ENCODE measurements around the gene WDR62. TPM values are rescaled to one million over a fixed set of nuclear protein-coding genes. Genes with fewer than 3 reads are reported as not detected.
A peak's percentile ranks its signal among the peaks of the same experiment; 100 is the strongest.
"Not testable (repeated sequence)": the region's sequence is repeated elsewhere in the genome, so short reads cannot be mapped to it uniquely, and the experiment has no call there.

Gene WDR62
- total RNA-seq, 1 donor from 2014 or later: 0.70 TPM

DNA sequence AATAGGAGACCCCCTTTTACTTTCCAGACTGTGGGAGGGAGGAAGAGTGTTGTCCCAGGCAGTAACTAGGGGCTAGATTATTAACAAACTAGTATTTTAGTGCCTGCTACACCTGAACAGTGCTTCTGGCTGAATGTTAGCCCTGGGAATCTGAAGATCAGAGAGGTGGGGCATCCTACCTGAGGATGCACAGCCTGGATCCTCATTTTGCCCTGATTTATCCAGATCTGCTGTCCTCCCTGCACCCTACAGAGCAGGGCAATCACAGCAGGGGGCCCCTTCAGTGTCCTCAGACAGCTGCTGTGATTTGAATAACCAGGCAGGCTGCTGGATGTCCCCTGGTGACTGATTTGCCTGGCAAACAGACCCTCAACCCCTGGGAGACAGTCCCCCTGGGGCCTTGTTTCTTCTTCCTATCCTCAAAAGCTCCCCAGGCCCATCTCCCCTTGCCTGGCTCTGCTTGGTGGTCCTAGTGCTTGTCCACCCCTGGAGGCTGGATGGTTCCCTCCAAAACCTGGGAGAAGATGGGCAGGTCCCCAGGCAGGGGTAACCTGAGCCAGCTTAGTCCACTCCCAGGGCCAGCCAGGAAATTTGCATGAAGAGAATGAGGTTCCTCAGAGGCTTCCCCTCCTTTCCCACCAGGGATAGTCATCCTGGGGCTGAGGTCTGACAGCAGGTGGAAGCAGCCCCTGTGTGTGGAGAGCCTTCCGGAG is 55.9 kb downstream of the WDR62 start, which contains the start of gene OVOL3:
Gene OVOL3, plus strand, starts transcription at position 657 of the 713 bp plus-strand sequence. CDS start 60 bp downstream, outside the sequence.
- no peak for DNase-seq (ENCODE audit: low read depth)

DNA sequence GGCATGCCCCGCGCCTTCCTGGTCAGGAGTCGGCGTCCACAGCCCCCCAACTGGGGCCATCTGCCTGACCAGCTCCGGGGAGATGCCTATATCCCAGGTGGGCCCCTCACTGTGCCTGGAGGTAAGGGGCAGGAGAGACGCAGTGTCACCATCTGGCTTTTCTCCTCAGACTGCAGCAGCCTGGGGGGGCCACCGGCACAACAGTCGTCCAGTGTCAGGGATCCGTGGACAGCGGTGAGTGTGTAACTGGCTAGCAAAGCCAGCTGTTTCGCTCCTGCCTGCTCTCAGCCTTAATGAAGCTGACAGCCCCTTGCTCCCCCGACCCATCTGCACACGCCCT is 56.5 kb downstream of the WDR62 start:
- DNase-seq (ENCODE audit: low read depth): no peak

DNA sequence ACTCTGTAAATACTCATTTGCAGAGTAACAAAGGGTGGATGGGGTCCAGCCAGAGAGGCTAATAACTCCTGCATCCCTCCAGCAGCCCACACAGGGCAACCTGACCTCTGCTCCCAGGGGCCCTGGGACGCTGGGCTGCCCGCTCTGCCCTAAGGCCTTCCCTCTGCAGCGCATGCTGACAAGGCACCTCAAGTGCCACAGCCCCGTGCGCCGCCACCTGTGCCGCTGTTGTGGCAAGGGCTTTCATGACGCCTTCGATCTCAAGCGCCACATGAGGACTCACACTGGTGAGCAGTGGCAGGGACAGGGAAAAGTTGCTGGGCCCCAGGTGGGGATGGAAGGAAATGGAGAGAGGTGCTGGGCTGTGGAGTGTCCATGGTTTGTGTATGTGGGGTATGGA is 58.0 kb downstream of the WDR62 start:
- DNase-seq (ENCODE audit: low read depth): no peak

DNA sequence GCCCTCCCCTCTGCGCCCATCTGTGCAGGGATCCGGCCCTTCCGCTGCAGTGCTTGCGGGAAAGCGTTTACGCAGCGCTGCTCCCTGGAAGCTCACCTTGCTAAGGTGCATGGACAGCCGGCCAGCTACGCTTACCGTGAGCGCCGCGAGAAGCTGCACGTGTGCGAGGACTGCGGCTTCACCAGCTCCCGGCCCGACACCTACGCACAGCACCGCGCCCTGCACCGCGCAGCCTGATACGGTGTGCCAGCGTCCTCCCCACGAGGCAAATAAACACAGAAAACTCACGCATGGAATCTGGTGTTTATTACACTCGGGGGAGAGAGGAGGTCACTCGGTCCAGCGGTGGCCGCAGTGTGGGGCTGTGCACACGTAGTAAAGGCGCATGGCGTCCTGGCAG is 58.7 kb downstream of the WDR62 start:
- no peak for DNase-seq (ENCODE audit: low read depth)

DNA sequence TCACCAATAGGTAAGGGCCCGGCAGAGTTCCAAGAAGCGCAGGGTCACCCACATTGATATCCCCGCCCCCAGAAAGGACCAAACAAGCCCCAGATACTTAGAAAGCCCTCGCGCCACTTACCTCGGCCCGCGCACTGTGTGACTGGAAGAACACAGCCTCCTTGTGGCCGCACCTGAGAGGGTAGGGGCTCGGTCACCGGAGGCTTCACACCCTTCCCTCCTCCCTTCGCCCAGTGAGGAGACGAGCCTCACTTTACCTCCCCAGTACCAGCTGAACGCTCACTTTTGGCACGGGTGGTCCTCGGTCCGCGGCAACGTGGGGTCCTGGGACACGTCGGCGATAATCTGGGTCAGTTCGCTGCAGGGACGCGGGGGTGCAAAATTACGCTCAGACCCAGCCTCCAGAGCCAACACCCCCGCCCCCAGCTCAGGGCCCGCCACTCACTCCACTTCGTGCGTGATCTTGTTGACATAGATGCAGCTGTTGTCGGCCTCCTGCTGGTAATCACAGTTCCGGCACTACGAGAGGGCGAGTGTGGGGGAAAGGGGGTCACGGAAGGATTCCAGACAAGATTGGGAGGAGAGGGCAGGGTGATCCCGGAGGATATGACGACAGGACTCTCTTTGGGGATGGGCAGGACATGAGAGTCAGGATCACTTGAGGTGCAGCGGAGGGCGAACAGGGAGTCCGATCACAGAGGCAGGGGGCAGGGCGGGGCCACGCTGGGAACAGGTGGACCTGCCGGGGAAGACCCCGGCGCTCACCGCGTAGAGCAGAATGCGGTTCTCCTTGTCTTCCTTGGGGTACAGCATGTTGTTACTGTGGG is 59.4 kb downstream of the WDR62 start:
- DNase-seq (ENCODE audit: low read depth): no peak

DNA sequence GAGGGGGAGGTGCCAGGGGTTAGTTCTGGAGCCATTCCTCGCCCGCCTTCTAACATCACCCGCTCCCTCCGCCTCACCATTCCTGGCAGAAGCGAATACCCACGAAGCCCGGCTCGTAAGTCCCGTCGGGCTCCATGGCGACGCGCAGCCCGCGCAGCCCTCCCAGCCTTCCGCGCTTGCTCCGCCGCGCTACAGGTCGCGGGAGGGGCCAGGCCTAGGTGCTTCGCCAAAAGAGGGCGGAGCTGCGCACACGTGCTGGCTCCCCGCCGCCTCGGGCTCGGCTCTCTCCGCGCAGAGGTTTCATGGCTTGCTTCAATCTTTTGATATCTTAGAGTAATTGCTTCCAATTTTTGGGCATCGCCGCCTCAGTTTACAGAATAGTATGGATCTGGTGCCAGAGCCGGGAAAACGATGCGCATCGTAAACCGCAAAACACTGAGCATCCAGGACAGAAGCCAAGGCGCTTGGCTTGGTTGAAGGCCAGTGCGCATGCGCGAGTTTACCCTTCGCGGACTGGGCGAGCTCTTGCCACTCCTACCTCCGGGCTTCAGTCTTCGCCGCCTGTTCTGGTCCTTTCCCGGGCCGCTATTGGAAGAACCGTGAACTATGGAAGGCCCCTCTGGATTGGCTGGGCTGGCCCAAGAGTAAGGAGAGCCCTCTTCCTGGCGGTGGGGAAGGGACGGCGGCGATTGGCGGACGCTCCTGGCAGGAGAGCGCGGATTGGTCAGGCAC is 60.2 kb downstream of the WDR62 start, which contains the start of gene POLR2I:
Gene POLR2I, minus strand, starts transcription at position 155 of the 732 bp plus-strand sequence. Its CDS starts 19 bp downstream, at position 136.
- DNase-seq (ENCODE audit: low read depth): peak; percentile 99

DNA sequence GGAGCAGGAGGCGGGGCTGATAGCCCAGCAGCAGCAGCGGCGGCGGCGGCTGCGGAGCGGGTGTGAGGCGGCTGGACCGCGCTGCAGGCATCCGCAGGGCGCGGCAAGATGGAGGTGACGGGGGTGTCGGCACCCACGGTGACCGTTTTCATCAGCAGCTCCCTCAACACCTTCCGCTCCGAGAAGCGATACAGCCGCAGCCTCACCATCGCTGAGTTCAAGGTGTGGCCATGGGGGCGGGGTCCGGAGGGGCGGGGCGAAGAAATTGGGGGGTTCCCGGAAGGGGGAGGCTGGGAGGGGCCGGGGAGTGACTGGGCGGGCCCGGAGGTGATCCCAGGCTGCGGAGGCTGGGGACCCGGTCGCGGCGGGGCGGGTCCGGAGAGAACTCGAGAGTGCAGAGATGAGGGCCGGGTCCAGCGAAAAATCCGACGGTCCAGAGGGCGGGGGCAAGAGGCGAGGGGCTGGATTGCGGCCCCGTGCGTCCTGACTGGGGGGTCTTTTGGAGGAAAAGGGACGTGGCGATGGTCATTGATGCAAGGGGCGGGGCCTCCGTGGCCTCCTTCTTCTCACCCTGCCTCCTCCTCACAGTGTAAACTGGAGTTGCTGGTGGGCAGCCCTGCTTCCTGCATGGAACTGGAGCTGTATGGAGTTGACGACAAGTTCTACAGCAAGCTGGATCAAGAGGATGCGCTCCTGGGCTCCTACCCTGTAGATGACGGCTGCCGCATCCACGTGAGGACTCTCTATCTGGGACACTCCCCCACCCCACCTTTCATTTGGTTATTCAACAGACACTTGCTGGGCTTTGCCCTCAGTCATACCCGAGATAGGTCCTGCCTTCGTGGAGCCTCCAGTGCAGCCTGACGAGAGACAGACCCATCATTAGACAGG is 61.0 kb downstream of the WDR62 start, which contains the start of gene TBCB:
Gene TBCB, plus strand, starts transcription at position 16 of the 891 bp plus-strand sequence. Its CDS starts 93 bp downstream, at position 109.
- DNase-seq (ENCODE audit: low read depth): no peak

DNA sequence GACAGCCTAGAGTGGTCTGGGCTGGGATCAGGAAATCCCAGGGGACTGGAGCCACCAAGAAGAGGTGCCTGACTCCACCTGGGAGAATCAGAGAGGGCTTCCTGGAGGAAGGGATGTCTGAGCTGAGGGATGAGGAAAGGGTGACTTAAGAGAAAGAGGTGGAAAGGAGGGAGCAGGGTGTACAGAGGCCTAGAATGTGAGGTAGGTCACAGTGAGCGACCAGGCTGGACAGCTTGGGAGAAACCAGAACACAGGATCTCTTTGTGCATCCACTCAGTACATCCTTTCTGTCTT is 61.6 kb downstream of the WDR62 start:
- no peak for DNase-seq (ENCODE audit: low read depth)

DNA sequence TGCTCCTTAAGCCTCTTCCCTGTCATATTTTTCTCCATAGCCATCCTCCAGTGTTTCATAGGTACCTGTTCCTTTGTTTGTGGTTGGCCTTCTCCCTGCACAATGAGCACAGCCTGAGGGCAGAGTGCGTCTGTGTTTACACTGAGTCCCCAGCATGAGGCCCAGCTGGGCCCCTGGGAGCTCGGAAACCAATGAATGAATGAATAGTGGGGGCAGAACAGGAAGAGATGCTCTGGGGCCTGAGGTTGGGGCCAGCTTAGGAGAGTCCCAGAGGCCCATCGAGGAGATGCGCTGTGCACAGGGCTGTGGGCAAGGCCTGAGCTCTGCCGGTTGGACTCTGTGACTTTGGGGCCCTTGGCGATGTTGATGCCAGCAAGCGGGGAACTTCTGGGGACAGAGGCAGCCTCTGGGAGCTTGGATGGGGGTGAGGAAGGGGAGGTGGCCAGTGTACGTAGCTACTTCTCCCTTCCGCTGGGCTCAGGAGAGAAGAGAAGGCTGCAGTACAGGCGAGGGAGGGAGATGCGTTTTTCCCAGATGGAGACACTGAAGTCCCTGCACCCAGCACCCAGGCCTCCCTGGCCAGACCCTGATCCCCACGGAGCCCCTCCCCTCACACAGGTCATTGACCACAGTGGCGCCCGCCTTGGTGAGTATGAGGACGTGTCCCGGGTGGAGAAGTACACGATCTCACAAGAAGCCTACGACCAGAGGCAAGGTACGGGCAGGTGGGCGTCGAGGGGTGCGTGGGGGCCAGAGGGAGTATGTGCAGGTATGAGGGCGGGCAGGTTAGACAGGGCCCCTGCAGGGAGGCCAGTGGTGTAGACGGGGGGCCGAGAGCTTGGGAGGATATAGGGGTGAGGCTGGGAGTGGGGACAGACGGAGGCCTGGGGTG is 65.6 kb downstream of the WDR62 start:
- DNase-seq (ENCODE audit: low read depth): no peak

DNA sequence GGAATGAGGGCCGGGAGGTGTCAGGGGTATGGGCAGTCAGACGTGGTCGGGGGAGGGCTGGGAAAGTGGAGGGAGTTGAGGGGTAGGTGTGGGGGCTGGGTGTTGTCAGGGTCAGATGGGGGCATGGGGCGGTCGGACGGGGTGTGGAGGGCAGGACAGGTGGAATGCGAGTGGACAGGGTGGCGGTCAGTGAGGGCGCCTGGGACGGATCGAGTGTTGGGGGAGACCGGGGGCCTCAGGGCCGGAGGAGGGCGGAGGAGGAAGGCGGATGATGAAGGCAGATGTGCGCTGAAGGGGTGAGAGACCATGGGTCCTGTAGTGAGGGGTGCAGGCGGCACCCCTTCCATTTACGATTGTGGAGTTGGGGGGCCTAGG is 66.3 kb downstream of the WDR62 start:
- DNase-seq (ENCODE audit: low read depth): no peak

DNA sequence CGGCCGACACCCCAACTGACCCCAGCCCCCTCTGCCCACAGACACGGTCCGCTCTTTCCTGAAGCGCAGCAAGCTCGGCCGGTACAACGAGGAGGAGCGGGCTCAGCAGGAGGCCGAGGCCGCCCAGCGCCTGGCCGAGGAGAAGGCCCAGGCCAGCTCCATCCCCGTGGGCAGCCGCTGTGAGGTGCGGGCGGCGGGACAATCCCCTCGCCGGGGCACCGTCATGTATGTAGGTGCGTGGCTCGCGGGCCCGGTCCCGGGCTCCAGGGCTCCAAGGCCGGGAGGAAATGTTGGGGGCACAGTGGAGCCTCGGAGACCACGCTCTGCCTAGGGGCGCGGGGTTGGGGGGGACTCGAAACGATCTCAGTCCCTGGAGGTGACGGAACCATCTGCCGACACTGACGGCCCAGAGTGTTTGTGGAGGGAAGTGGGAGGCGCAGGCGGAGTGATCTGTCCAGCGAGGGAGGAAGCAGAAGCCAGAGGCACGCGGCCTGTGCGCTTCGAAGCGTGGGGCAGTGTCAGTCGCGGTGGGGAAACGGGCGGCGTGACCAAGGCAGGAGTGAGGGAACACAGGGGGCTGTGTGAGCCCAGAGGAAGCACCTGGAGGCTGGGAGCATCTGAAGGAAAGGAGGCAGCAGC is 66.9 kb downstream of the WDR62 start:
- no peak for DNase-seq (ENCODE audit: low read depth)

DNA sequence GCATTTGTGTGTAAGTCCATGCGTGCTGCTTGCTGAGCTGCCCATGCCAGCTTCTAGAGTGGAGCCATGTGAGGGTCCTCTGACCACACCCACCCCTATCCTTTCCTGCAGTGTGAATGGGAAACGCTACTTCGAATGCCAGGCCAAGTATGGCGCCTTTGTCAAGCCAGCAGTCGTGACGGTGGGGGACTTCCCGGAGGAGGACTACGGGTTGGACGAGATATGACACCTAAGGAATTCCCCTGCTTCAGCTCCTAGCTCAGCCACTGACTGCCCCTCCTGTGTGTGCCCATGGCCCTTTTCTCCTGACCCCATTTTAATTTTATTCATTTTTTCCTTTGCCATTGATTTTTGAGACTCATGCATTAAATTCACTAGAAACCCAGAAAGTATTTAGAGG is 70.9 kb downstream of the WDR62 start:
- DNase-seq (ENCODE audit: low read depth): no peak

DNA sequence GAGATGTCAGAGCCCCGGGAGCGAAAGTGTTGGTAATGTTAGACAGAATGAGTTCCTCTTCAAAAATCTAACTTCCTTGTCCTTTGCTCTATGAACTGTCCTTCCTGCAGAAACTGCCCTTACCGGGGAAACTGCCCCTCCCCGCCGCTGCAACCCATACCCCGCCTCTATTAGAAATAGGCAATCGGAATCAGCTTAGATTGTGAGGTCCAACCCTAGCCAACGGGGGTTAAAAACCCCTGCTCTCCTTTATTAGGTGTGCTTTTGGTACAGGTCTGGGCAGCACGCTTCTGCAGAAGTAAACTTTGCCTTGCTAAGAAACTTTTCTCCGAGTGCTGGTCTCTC is 73.7 kb downstream of the WDR62 start:
- DNase-seq (ENCODE audit: low read depth): no peak

DNA sequence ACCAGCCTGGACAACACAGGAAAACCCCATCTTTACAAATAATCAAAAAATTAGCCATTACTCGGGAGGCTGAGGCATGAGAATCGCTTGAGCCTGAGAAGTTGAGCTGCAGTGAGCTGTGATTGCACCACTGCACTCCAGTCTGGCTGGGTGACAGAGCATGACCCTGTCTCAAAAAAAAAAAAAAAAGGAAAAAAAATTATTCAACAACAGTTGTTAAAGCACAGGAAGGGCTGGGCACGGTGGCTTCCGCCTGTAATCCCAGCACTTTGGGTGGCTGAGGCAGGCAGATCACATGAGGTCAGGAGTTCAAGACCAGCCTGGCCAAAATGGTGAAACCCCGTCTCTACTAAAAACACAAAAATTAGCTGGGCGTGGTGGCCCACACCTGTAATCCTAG is 76.5 kb downstream of the WDR62 start:
- peak; percentile 36 for DNase-seq (ENCODE audit: low read depth)

DNA sequence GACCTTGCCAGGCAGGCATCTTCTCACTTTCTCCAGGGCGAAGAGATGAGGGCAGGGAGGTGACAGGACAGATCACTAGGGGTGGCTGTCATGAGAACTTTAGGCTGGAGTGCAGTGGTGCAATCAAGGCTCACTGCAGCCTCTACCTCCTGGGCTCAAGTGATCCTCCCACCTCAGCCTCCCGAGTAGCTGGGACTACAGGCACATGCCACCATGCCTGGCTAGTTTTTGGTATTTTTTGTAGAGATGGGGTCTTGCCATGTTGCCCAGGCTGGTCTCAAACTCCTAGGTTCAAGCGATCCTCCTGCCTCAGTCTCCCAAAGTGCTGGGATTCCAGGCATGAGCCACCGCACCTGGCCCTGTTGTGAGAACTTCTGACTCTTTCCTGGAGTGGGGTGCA is 80.2 kb downstream of the WDR62 start:
- not testable (repeated sequence) for DNase-seq (ENCODE audit: low read depth)

DNA sequence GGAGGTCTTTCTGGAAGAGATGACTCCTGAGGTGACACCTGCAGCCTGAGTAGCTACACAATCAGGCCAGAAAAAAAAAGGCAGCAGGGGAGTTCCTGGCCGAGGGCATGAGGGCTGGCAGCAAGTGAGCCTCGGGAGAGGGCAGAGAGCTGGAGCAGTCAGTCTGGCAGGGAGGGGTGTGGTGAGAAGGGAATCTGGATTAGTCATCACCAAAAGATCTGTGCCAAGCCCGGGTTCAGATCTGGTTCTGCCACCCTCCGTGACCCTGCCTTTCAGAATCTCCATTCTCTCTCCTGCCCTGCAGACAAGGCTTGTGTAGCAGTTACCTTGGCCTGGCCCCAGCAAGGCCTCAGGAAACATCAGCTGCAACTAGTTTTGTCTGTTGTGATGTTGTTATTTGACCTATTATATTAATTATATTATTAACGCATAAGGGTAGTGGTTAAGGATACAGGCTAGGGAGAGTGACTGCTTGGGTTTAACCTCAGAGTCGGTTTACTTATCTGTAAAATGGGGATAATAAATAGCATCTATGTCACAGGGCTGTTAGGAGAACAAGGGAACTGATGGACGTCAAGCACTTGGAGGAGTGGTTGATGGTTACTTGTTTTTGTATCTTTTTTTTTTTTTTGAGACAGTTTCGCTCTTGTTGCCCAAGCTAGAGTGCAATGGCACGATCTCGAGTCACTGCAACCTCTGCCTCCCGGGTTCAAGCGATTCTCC is 82.4 kb downstream of the WDR62 start:
- DNase-seq (ENCODE audit: low read depth): peak; percentile 93

DNA sequence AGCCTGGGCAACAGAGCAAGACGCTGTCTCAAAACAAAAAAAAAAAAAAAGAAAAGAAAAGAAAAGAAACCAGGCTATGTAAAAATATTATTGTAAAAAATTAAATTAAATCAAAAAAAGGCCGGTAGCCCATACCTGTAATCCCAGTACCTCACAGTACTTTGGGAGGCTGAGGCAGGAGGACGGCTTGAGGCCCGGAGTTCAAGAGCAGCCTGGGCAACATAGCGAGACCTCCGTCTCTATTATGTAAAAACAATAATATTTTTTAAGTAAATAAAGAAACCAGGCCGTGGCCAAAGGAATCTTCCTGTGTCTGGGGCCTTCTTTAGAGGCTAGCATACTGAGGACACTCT is 84.4 kb downstream of the WDR62 start:
- no peak for DNase-seq (ENCODE audit: low read depth)

DNA sequence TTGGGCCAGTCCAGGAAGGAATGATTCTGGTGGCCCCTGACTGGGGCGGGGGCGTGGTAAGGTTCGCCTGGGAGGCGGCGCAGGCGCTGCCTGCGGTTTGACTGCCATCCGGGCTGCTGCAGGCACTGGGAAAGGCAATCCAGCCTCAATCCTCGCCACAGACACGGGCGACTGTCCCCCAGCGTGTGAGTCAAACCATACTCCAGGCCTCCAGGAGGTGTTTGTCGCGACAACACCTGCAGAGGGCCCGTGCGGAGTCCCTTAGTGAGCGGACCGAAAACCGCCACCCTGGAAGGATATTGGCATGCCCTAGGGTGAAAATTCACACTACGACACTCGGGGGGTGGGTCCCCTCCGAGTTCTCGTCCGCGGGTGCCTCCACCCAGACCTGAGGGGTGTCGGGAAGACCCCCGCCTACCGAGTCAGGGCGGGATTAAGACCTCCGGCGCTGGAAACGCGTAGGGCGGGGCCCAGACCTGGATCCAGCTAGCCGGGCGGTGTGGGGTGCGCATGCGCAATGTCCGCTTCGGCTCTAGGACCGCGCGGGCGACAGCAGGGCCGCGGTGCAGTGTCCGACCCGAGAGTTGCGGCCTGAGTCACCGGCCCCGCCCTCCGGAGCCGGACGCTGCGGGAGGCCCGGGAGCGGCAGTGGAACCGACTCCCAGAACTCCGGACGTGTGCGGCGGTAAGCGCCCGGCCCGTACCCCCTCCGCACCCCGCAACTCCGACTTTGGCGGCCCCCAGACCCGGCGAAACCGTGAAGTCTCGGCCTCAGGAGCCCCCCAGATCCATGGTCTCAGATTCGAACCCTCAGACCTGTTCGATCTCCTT is 85.0 kb downstream of the WDR62 start, which contains the start of gene CAPNS1:
Gene CAPNS1, plus strand, starts transcription at position 594 of the 831 bp plus-strand sequence. CDS start 946 bp downstream, outside the sequence.
- DNase-seq (ENCODE audit: low read depth): peak; percentile 85

Data from renal cortical epithelial cell (primary cell).